ENCODE measurements around the gene PCDHA8. TPM values are rescaled to one million over a fixed set of nuclear protein-coding genes. Genes with fewer than 3 reads are reported as not detected.
"Not testable (repeated sequence)": the region's sequence is repeated elsewhere in the genome, so short reads cannot be mapped to it uniquely, and the experiment has no call there.

Gene PCDHA8
- total RNA-seq, 1 experiment from 2014 or later: 1.5 TPM

DNA sequence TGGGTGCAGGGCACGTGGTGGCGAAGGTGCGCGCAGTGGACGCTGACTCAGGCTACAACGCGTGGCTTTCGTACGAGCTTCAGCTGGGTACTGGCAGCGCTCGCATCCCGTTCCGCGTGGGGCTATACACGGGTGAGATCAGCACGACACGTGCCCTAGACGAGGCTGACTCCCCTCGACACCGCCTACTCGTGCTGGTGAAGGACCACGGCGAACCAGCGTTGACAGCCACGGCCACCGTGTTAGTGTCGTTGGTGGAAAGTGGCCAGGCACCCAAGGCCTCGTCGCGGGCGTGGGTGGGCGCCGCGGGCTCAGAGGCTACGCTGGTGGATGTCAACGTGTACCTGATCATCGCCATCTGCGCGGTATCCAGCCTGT, 44.3 kb upstream of the PCDHA8 start:
- ChIA-PET CTCF (no interaction called here), POLR2A (ENCODE audit: low non-redundant PET) (no interaction called here)
- no peaks in the 10 kb centered on the region for H3K4me1 ChIP-seq (ENCODE audit: insufficient read depth, low read length, poor library complexity, severe bottlenecking)
- H3K36me3 ChIP-seq (ENCODE audit: insufficient read depth, low read length, poor library complexity, severe bottlenecking): no peaks in the 10 kb centered on the region
- no peaks in the 10 kb centered on the region for H3K27me3 ChIP-seq (replicated peaks; ENCODE audit: insufficient read depth, low read depth, low read length, poor library complexity)
- H3K27ac ChIP-seq (ENCODE audit: low read depth, low read length, poor library complexity, severe bottlenecking): no peak overlapping the region
- intact Hi-C loops (cut with micrococcal nuclease; ENCODE audit: unreplicated experiment): no loop called here
- no peak for DNase-seq (ENCODE audit: low spot score)
- H3K4me3 ChIP-seq (ENCODE audit: low read depth, low read length, poor library complexity, severe bottlenecking): no peak overlapping the region
- no TSS peak for BruUV-seq (replicated peaks)
- TF ChIP-seq, protein P1, sequence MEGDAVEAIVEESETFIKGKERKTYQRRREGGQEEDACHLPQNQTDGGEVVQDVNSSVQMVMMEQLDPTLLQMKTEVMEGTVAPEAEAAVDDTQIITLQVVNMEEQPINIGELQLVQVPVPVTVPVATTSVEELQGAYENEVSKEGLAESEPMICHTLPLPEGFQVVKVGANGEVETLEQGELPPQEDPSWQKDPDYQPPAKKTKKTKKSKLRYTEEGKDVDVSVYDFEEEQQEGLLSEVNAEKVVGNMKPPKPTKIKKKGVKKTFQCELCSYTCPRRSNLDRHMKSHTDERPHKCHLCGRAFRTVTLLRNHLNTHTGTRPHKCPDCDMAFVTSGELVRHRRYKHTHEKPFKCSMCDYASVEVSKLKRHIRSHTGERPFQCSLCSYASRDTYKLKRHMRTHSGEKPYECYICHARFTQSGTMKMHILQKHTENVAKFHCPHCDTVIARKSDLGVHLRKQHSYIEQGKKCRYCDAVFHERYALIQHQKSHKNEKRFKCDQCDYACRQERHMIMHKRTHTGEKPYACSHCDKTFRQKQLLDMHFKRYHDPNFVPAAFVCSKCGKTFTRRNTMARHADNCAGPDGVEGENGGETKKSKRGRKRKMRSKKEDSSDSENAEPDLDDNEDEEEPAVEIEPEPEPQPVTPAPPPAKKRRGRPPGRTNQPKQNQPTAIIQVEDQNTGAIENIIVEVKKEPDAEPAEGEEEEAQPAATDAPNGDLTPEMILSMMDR (conservative IDR thresholded peaks at IDR 0.05; ENCODE audit: low read depth, low read length): no peak
- no peak for TF ChIP-seq EZH2 (IDR thresholded peaks at IDR 0.05; ENCODE audit: borderline replicate concordance, low read depth, low read length, poor library complexity, severe bottlenecking)
- peaks cover 19% of the 10 kb centered on the region for H3K9me3 ChIP-seq (ENCODE audit: low read depth, low read length, poor library complexity, severe bottlenecking)

DNA sequence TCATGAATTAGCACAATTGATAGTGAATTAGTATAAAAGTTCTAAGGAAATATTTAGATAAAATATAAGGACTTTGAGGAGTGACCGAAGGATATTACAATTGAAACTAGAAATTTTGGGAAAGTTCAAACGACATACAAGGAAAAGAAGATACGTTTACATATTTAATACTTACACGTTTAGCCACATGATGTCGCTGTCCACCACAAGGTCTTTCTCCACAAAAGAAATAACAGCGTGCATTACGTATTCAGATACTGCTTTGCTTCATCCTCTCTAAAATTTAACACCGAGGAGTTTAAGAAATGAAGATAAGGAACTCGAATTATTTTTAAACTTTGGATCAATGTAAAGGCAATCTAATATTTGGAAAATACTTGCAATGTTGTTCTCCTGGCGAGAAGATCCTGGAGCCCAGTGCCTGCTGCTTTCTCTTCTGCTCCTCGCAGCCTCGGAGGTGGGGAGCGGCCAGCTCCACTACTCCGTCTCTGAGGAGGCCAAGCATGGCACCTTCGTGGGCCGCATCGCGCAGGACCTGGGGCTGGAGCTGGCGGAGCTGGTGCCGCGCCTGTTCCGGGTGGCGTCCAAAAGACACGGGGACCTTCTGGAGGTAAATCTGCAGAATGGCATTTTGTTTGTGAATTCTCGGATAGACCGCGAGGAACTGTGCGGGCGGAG, 40.0 kb upstream of the PCDHA8 start, which contains the start of gene PCDHA3:
Gene PCDHA3 (plus strand): TSS at position 242 of the 678 bp plus-strand sequence.
- peak; percentile 68 for DNase-seq (ENCODE audit: low spot score)
- BruUV-seq (replicated peaks): TSS peak; percentile 79
- Histone ChIP-seq H3K4me3 (ENCODE audit: low read depth, low read length, poor library complexity, severe bottlenecking) (peak within 1 kb of the TSS; percentile 51), H3K4me1 (ENCODE audit: insufficient read depth, low read length, poor library complexity, severe bottlenecking) (no peaks in the 10 kb centered on the region), H3K9me3 (ENCODE audit: low read depth, low read length, poor library complexity, severe bottlenecking) (peaks cover 15% of the 10 kb centered on the region), H3K27ac (ENCODE audit: low read depth, low read length, poor library complexity, severe bottlenecking) (peak within 1 kb of the TSS; percentile 25), H3K27me3 (replicated peaks; ENCODE audit: insufficient read depth, low read depth, low read length, poor library complexity) (no peaks in the 10 kb centered on the region), H3K36me3 (ENCODE audit: insufficient read depth, low read length, poor library complexity, severe bottlenecking) (no peaks in the 10 kb centered on the region)
- TF ChIP-seq EZH2 (IDR thresholded peaks at IDR 0.05; ENCODE audit: borderline replicate concordance, low read depth, low read length, poor library complexity, severe bottlenecking): no peak
- TF ChIP-seq, protein P1 (conservative IDR thresholded peaks at IDR 0.05; ENCODE audit: low read depth, low read length): peak; percentile 58
- intact Hi-C loops (cut with micrococcal nuclease; ENCODE audit: unreplicated experiment): no loop called here
- ChIA-PET POLR2A (ENCODE audit: low non-redundant PET) (no interaction called here), CTCF (no interaction called here)

DNA sequence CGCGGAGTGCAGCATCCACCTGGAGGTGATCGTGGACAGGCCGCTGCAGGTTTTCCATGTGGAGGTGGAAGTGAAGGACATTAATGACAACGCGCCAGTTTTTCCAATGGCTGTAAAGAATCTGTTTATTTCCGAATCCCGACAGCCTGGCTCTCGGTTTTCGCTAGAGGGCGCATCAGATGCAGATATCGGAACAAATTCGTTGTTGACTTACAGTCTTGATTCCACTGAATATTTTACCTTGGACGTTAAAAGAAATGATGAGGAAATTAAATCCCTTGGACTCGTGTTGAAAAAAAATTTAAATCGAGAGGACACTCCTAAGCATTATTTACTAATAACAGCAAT, 39.5 kb upstream of the PCDHA8 start:
- TF ChIP-seq, protein P1 (conservative IDR thresholded peaks at IDR 0.05; ENCODE audit: low read depth, low read length): peak; percentile 65
- TF ChIP-seq EZH2 (IDR thresholded peaks at IDR 0.05; ENCODE audit: borderline replicate concordance, low read depth, low read length, poor library complexity, severe bottlenecking): no peak
- no peaks in the 10 kb centered on the region for H3K36me3 ChIP-seq (ENCODE audit: insufficient read depth, low read length, poor library complexity, severe bottlenecking)
- ChIA-PET CTCF (no interaction called here), POLR2A (ENCODE audit: low non-redundant PET) (no interaction called here)
- H3K4me1 ChIP-seq (ENCODE audit: insufficient read depth, low read length, poor library complexity, severe bottlenecking): no peaks in the 10 kb centered on the region
- H3K27ac ChIP-seq (ENCODE audit: low read depth, low read length, poor library complexity, severe bottlenecking): peak overlapping the region; percentile 25
- DNase-seq (ENCODE audit: low spot score): peak; percentile 57
- H3K27me3 ChIP-seq (replicated peaks; ENCODE audit: insufficient read depth, low read depth, low read length, poor library complexity): no peaks in the 10 kb centered on the region
- intact Hi-C loops (cut with micrococcal nuclease; ENCODE audit: unreplicated experiment): no loop called here
- H3K9me3 ChIP-seq (ENCODE audit: low read depth, low read length, poor library complexity, severe bottlenecking): peaks cover 17% of the 10 kb centered on the region
- H3K4me3 ChIP-seq (ENCODE audit: low read depth, low read length, poor library complexity, severe bottlenecking): peak overlapping the region; percentile 51
- no TSS peak for BruUV-seq (replicated peaks)

DNA sequence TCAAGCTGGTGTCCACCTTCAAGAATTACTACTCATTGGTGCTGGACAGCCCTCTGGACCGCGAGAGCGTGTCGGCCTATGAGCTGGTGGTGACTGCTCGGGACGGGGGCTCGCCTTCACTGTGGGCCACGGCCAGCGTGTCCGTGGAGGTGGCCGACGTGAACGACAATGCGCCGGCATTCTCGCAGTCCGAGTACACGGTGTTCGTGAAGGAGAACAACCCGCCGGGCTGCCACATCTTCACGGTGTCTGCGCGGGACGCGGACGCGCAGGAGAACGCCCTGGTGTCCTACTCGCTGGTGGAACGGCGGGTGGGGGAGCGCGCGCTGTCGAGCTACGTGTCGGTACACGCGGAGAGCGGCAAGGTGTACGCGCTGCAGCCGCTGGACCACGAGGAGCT, 38.6 kb upstream of the PCDHA8 start:
- H3K4me1 ChIP-seq (ENCODE audit: insufficient read depth, low read length, poor library complexity, severe bottlenecking); H3K27me3 ChIP-seq (replicated peaks; ENCODE audit: insufficient read depth, low read depth, low read length, poor library complexity); H3K36me3 ChIP-seq (ENCODE audit: insufficient read depth, low read length, poor library complexity, severe bottlenecking); CTCF ChIA-PET; BruUV-seq (replicated peaks); H3K4me3 ChIP-seq (ENCODE audit: low read depth, low read length, poor library complexity, severe bottlenecking); DNase-seq (ENCODE audit: low spot score); H3K27ac ChIP-seq (ENCODE audit: low read depth, low read length, poor library complexity, severe bottlenecking); intact Hi-C loops (cut with micrococcal nuclease; ENCODE audit: unreplicated experiment); POLR2A ChIA-PET (ENCODE audit: low non-redundant PET): not testable (repeated sequence)
- peaks cover 17% of the 10 kb centered on the region for H3K9me3 ChIP-seq (ENCODE audit: low read depth, low read length, poor library complexity, severe bottlenecking)
